ENCODE measurements around the gene R3HDM2.

R3HDM2 gene

DNA sequence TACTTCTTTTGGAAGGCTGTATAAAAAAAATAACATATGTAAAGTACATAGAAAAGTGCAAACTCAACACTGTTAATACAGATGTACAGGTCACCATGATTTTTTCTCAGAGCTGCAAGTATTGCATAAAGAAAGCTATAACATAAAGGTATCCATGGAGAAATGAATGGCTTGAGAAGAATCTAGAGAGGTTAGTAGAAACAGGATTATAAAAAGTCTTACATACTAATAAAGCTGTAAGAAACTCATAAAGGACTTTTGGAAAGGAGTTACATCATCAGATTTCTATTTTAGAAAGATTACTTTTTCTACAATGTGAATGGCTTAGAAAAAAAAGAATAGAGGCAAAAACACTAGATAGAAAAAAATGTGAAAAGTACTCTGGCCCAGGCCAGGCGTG, 46.4 kb downstream of the R3HDM2 start:
- ChIA-PET CTCF (interaction anchor here (0.9 to 5.5 kb wide), 5 partner anchors 9 to 141 kb away, joined by 3 to 28 read pairs (median 5); partner anchors contain the start of gene INHBE), POLR2A (interaction anchor here (0.7 kb wide), 1 partner anchor 65 kb away, joined by 4 read pairs; no protein-coding TSS in a partner anchor)
- TF ChIP-seq, protein P1, sequence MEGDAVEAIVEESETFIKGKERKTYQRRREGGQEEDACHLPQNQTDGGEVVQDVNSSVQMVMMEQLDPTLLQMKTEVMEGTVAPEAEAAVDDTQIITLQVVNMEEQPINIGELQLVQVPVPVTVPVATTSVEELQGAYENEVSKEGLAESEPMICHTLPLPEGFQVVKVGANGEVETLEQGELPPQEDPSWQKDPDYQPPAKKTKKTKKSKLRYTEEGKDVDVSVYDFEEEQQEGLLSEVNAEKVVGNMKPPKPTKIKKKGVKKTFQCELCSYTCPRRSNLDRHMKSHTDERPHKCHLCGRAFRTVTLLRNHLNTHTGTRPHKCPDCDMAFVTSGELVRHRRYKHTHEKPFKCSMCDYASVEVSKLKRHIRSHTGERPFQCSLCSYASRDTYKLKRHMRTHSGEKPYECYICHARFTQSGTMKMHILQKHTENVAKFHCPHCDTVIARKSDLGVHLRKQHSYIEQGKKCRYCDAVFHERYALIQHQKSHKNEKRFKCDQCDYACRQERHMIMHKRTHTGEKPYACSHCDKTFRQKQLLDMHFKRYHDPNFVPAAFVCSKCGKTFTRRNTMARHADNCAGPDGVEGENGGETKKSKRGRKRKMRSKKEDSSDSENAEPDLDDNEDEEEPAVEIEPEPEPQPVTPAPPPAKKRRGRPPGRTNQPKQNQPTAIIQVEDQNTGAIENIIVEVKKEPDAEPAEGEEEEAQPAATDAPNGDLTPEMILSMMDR (IDR thresholded peaks at IDR 0.05; ENCODE audit: control extremely low read depth, extremely low read depth, low read depth, missing control alignments) = no peak
- DNase-seq (ENCODE audit: extremely low spot score) = no peak

DNA sequence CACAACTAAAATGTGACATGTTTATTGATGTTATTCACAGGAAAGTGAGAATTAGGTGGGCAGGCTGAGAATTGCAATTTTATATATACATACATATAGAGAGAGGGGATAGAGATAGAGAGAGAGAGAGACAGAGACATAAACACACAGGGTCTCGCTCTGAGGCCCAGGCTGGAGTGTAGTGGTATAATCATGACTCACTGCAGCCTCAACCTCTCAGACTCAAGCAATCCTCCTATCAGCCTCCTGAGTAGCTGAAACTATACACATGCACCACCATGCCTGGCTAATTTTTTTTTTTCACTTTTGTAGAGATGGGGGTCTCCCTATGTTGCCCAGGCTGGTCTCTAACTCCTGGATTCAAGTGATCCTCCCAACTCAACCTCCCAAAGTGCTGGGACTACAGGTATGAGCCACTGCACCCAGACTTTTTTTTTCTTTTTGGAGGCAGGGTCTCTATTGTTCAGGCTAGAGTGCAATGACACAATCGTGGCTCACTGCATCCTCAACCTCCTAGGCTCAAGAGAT, 49.1 kb downstream of the R3HDM2 start:
- CTCF ChIA-PET = no interaction called here
- TF ChIP-seq, protein P1 (IDR thresholded peaks at IDR 0.05; ENCODE audit: control extremely low read depth, extremely low read depth, low read depth, missing control alignments) = no peak
- POLR2A ChIA-PET = no interaction called here
- no peak for DNase-seq (ENCODE audit: extremely low spot score)

DNA sequence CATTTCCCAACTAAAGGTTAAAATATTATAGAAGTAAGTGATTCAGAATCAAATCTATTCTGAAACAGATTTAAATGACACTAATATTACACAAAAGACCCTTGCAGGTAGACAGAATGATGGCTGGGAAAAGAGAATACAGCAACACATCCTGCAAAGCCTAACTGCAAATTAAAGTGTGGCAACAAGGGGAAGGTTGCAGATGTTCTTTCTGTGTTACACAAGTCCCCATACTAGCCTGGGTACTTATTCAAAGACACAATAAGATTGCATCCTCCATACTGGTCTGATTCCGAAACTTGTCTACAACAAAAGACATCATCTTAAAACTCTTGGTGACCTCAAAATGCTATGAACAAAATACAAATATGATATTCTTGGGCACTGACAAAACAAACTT, 50.5 kb downstream of the R3HDM2 start:
- CTCF ChIA-PET = interaction anchor here (1.1 kb wide), 1 partner anchor 9 kb away, joined by 3 read pairs; no protein-coding TSS in a partner anchor
- DNase-seq (ENCODE audit: extremely low spot score) = no peak
- POLR2A ChIA-PET = no interaction called here
- TF ChIP-seq, protein P1 (IDR thresholded peaks at IDR 0.05; ENCODE audit: control extremely low read depth, extremely low read depth, low read depth, missing control alignments) = no peak

DNA sequence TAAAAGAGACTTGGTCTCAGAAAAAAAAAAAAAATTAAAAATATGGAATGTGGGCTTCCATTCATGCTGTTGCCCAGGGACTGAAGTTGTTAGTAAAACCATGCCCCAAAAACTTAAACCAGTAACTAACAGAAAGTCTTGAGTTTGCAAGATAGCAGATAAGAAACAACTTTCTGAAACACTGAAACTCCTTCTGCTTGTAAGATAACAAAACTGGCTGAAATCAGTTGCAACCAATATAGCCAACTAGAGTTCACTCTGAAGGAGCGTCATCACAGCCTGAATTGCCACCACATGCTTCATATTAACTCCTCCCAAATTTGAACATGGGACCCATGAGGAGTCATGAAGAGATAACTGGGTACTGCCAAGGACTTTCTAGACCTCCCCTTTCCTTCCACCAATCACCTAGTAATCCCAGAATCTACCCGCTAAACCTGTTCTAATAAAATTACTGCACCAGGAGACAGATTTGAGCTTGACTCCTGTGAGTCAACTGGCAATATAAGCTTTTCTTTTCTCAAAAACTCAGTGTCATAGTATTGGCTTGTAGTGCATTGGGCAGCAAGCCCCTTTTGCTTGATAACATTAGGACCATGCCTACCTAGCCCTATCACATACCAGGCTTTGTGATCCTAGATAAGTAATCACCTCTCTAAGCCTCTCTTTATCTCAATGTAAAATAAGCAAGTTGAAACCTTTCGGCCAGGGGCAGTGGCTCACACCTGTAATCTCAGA, 53.6 kb downstream of the R3HDM2 start:
- POLR2A ChIA-PET = no interaction called here
- TF ChIP-seq, protein P1 (IDR thresholded peaks at IDR 0.05; ENCODE audit: control extremely low read depth, extremely low read depth, low read depth, missing control alignments) = no peak
- DNase-seq (ENCODE audit: extremely low spot score) = no peak
- CTCF ChIA-PET = interaction anchor here (1.1 to 1.8 kb wide), 6 partner anchors 9 to 81 kb away, joined by 3 to 6 read pairs (median 5); no protein-coding TSS in a partner anchor

DNA sequence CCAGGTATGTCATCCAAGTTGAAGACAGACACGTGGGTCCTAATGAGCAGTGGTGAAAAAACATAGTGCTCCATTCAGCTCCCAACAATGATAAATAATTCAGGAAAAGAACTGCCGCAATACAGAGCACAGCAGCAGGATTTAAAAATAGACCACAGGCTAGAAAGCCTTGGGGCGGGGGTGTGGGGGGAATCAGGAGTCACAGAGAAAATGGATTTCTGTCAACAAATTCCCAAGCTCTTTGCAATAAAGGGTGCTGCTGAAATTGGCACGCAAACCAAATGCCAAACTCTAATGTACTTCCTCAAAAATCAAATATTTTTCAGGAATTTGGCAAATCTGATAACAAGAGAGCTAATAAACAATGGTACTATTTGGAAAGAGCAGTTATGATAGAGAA, 58.6 kb downstream of the R3HDM2 start:
- CTCF ChIA-PET = interaction anchor here (1.3 to 2.4 kb wide), 2 partner anchors 11 to 81 kb away, joined by 4 to 5 read pairs; no protein-coding TSS in a partner anchor
- POLR2A ChIA-PET = no interaction called here
- no peak for DNase-seq (ENCODE audit: extremely low spot score)
- TF ChIP-seq, protein P1 (IDR thresholded peaks at IDR 0.05; ENCODE audit: control extremely low read depth, extremely low read depth, low read depth, missing control alignments) = no peak

DNA sequence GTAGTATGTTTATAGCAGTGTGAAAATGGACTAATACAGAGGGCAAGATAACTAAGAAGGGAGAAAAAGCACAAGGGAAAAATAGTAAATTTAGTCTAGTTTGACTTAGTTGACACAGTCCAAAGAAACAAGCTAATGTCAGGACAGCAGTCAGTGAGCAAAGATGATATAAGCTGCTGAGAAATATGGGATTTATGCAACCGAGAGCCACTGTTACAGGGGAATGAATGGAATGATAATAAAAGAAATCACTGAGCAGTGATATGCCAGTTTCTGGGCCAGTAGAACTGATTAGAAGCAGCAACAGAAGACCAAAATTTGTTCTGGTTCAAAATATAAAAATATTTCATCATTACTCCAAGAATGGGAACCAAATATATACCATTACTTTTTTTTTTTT, 60.1 kb downstream of the R3HDM2 start:
- ChIA-PET POLR2A (no interaction called here), CTCF (no interaction called here)
- DNase-seq (ENCODE audit: extremely low spot score) = no peak
- TF ChIP-seq, protein P1 (IDR thresholded peaks at IDR 0.05; ENCODE audit: control extremely low read depth, extremely low read depth, low read depth, missing control alignments) = no peak

Data from GM10248 (cell line).